Measurements from ENCODE around the gene NAV3.

NAV3 gene

GRCh38 chr12:77842430-77842829 lies 11.7 kb downstream of the NAV3 start:
- DNase-seq (ENCODE audit: low spot score), result peak; percentile 55

- DNase-seq (ENCODE audit: low spot score), result no peak
These were observed 15.1 kb downstream of the NAV3 start for GRCh38 chr12:77845831-77846230.

GRCh38 chr12:77847060-77847541 lies 16.4 kb downstream of the NAV3 start:
- no peak for DNase-seq (ENCODE audit: low spot score)

GRCh38 chr12:77847680-77848431 lies 17.2 kb downstream of the NAV3 start:
- no peak for DNase-seq (ENCODE audit: low spot score)

GRCh38 chr12:77850129-77850528 lies 19.4 kb downstream of the NAV3 start:
- DNase-seq (ENCODE audit: low spot score), result no peak

- no peak for DNase-seq (ENCODE audit: low spot score)
These were observed 20.0 kb downstream of the NAV3 start for GRCh38 chr12:77850698-77851097.

GRCh38 chr12:77855548-77855947 lies 24.9 kb downstream of the NAV3 start:
- DNase-seq (ENCODE audit: low spot score), result no peak

- DNase-seq (ENCODE audit: low spot score), result no peak
These were observed 30.6 kb downstream of the NAV3 start for GRCh38 chr12:77861317-77861716.

GRCh38 chr12:77865178-77865577 lies 34.5 kb downstream of the NAV3 start:
- DNase-seq (ENCODE audit: low spot score), result no peak

GRCh38 chr12:77878901-77879300 lies 48.2 kb downstream of the NAV3 start:
- DNase-seq (ENCODE audit: low spot score), result no peak

- no peak for DNase-seq (ENCODE audit: low spot score)
These were observed 52.0 kb downstream of the NAV3 start for GRCh38 chr12:77882709-77883108.

- DNase-seq (ENCODE audit: low spot score), result no peak
These were observed 57.9 kb downstream of the NAV3 start for GRCh38 chr12:77888611-77889010.

GRCh38 chr12:77891518-77892147 lies 60.9 kb downstream of the NAV3 start:
- no peak for DNase-seq (ENCODE audit: low spot score)

GRCh38 chr12:77893918-77894317 lies 63.2 kb downstream of the NAV3 start:
- peak; percentile 11 for DNase-seq (ENCODE audit: low spot score)

- DNase-seq (ENCODE audit: low spot score), result no peak
These were observed 63.9 kb downstream of the NAV3 start for GRCh38 chr12:77894556-77894955.

GRCh38 chr12:77895699-77896098 lies 65.0 kb downstream of the NAV3 start:
- DNase-seq (ENCODE audit: low spot score), result no peak

GRCh38 chr12:77907936-77908335 lies 77.2 kb downstream of the NAV3 start:
- no peak for DNase-seq (ENCODE audit: low spot score)

GRCh38 chr12:77914081-77914488 lies 83.4 kb downstream of the NAV3 start:
- no peak for DNase-seq (ENCODE audit: low spot score)

GRCh38 chr12:77915071-77915600 lies 84.4 kb downstream of the NAV3 start:
- no peak for DNase-seq (ENCODE audit: low spot score)

GRCh38 chr12:77916276-77916675 lies 85.6 kb downstream of the NAV3 start:
- DNase-seq (ENCODE audit: low spot score), result no peak

GRCh38 chr12:77918046-77918445 lies 87.4 kb downstream of the NAV3 start:
- no peak for DNase-seq (ENCODE audit: low spot score)

GRCh38 chr12:77919450-77919849 lies 88.8 kb downstream of the NAV3 start:
- no peak for DNase-seq (ENCODE audit: low spot score)

- DNase-seq (ENCODE audit: low spot score), result no peak
These were observed 93.2 kb downstream of the NAV3 start for GRCh38 chr12:77923882-77924281.

Measured in HuH-7 (cell line).